Suppressor macrophage (primary cell): ENCODE data around the gene MED31.
"Not testable (repeated sequence)": the region's sequence is repeated elsewhere in the genome, so short reads cannot be mapped to it uniquely, and the experiment has no call there.

Experiments
- DNase-seq, 4 experiments: peaks; one replicate each; pipeline ENCODE4 v3.0.0-alpha.2; 2020 to 2022

The MED31 gene

DNA sequence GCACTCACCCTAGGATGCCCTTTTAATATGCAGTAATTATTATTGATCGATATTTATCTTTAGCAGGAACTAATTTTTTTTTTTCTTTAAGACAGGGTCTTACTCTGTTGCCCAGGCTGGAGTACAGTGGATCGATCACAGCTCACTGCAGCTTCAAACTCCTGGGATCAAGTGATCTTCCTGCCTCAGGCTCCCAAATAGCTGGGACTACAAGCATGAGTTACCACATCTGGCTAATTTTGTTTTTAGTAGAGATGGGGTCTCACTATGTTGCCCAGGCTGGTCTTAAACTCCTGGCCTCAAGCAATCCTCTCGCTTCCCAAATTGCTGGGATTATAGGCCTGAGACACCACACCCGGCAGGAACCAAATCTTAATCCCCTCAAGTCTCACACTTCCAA lies 40.2 kb downstream of the MED31 start:
- no peak for DNase-seq

DNA sequence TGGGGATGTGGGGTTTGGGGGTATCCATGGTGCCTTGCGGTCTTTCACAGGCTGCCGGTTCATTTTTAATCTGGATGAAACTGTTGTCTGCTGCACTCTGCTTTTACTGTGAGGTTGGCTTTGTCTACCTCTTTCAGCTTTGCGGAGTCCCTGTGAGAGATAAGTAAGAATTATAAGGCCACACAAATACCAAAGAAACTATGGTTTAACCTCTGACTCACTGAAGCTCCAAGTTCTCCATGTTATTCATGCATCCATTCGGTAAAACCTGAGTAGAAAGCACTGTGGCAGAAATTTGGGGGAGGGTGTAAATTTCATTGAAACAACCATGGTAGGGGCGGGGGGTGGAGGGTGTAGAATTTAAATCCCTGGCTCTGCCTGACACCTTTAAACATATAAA lies 41.4 kb downstream of the MED31 start:
- no peak for DNase-seq

DNA sequence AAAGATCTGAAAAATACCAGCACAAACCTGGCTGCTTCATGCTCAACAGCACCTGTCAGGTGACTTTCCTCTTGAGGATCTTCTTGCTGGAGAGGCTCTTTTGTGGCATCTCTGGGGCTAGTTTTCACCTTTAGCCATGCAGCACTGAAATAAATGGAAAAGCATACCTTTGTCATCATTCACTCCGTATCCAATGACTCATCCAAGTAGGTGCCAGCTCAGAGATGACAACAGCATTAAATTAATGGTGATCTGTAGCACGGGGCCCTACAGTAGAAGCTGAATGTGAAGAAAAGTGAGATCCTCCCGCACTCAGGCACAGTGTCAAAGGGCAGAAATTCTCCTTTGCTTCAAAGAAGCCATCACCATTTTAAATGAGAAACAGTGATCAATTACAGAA lies 43.1 kb downstream of the MED31 start:
- DNase-seq, result no peak

DNA sequence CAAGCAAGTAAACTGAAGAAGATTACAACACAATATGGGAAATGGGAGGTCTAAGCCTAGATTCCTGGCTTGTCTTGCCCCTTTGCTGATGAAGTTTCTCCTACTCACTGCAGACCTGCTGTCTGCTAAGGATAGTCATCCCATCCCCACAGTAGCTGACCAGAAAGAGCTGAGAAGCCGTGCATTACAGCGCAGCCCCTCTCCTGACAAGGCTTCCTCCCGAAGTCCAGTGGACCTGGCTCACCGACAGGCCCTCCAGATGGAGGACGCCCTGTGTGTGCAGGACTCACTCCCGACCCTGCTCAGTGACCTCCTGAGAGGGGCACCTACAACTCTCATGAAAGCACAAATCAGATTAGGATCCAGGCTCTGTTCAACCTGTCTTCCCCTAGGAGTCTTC lies 46.3 kb downstream of the MED31 start:
- DNase-seq, result no peak

DNA sequence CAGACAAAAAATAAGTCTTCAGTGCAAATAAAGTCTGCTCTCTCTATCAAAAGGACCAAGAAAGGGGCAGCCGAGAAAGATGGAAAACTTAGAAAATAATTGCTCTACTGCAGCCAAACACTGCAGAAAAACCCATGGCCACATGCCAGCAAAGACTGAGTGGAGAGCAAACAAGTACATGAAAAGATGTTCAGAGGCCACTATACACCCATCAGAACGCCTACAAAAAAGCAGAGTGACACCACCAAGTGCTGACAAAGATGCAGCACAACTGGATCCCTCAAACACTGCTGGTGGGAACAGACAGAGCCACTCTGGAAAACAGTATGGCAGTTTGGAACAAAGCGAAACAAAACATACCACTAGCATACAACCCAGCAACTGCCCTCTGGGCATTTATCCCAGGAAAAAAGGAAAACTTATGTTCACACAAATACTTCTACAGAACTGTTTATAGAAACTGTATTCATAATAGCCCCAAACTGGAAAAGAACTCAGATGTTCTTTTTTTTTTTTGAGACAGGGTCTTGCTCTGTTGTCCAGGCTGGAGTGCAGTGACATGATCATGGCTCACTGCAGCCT lies 47.6 kb downstream of the MED31 start:
- no peak for DNase-seq

DNA sequence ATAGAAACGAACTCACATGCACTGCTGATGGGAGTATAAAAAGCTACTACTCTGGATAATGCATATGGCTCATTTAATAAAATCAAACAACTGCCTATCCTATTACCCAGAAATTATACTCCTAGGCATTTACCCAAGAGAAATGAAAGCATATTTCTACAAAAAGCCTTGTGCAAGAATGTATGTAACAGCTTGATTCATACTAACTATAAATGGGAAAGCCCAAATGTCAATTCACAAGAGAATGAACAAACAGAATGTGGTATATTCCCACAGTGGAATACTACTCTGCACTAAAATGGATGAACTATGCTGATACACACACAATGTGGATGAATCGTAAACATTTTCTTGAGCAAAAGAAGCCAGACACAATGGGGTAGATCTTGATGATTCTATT lies 49.3 kb downstream of the MED31 start:
- DNase-seq, result no peak

DNA sequence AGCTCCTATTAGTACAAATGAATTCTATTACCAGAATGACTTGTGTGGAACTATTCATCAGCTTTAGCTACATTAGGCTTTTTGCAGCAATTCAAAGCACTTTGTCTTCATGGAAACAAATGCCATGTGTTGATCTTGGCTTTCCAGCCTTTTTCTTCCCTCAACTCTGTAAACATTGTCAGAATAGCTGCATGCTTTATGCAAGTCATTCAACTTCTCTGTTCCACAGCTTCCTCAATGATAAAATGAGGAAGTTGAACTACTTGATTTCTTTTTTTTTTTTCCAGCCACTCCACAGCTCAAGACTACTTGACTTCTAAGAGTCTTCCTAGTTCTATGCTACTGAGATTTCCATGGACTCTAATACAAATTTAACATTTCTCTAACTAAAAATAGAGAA lies 52.0 kb downstream of the MED31 start:
- DNase-seq, result peak; percentile 56 to 91 (median 76)

DNA sequence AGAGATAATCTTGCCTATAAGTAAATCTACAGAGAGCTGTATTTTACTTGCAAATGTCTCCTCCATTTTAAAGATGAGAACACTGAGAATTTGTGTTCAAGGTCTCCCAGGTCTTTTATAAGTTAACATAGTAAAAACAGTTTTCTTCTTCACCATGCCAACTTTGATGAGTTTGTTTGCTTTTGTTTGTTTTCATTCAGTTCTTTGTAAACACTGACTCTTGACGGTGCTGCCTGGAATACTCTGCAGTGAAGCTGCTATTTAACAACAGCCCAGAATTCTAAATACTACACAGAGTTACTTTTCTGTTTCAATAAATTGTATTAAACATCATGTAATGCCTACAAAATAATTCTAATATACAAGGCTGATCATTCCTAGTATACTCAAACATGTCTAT lies 53.7 kb downstream of the MED31 start:
- DNase-seq, result no peak

DNA sequence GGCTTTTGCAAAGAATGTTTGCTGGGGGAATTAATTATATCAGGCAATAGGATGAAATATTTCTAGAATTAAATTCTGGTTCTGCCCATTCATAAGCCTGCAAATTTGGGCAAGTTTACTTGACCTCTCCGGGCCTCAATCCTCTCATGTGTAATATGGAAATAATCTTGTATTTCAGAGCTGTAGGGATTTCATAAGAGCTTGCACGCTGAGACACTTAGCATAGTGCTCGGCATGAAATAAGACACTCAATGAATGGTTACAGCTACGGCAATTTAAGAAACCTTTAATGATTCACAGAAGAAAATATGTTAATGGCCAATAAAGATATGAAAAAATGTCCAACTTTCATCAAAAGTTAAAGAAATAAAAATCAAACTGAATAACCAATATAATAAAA lies 54.5 kb downstream of the MED31 start:
- no peak for DNase-seq

DNA sequence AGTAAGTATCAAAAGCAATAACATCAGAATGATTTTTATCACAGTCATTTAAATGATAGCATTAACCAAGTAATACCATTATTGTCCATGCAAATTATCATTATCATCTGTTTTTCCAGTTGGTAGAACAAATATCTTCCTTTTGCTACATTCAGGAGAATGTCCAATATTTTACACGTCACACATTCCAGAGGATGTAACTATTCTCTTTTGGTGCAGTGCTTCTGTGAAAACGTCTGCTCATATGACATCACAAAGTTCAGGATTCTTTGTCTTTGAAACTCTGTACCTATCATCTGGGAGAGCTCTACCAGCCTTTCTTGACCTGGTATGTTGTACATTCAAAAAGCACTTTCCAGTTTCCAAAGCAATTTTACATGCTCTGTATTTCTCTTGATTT lies 54.9 kb downstream of the MED31 start:
- no peak for DNase-seq

DNA sequence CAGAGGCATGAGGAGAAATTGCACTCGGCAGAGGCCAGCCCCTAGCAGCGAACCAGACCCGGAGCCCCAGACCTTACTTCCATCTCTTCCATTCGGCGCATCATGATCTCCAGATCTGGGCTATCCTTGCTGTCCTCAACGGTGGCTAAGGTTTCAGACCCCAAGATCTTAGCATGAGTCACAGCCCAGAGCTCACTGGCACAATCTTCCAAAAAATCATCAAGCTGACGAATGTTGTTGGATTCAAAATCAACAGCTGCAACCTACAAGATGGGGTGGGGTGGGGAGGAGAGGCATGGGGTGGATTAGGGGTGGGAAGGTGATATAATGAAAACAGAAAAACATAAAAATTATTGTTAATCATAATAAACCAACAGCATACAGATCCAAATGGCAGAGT lies 55.3 kb downstream of the MED31 start:
- DNase-seq, result no peak

DNA sequence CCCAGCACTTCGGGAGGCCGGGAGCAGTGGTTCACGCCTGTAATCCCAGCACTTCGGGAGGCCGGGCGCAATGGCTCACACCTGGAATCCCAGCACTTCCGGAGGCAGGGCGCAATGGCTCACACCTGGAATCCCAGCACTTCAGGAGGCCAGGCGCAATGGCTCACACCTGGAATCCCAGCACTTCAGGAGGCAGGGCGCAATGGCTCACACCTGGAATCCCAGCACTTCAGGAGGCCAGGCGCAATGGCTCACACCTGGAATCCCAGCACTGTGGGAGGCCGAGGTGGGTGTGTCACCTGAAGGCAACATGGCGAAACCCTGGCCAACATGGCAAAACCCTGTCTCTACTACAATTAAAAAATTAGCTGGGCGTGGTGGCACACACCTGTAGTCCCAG lies 58.0 kb downstream of the MED31 start:
- not testable (repeated sequence) for DNase-seq
